Lower lobe of right lung (tissue), 2 donors: ENCODE measurements around the gene CALN1. TPM values are rescaled to one million over a fixed set of nuclear protein-coding genes. Genes with fewer than 3 reads are reported as not detected.
"Not testable (repeated sequence)": the region's sequence is repeated elsewhere in the genome, so short reads cannot be mapped to it uniquely, and the experiment has no call there.

Source experiments
- ATAC-seq, 2 donors: fragments of 200-7000 bp; cut with Tn5 transposase; one replicate each; pipeline ENCODE4 v1.9.1; 2020 to 2022; ENCODE audit warnings: mild to moderate bottlenecking in 2 of 2, moderate library complexity in 2 of 2
- DNase-seq: peaks from one replicate; pipeline ENCODE4 v3.0.0-alpha.2; 2020
- H3K27ac ChIP-seq: fragments of 200-600 bp; one replicate; pipeline ENCODE4 v1.8.0; 2022
- H3K27me3 ChIP-seq: fragments of 200-600 bp; one replicate; pipeline ENCODE4 v1.8.0; 2022; ENCODE audit warnings: low read depth
- H3K36me3 ChIP-seq: fragments of 200-600 bp; one replicate; pipeline ENCODE4 v1.8.0; 2022; ENCODE audit warnings: mild to moderate bottlenecking
- H3K4me1 ChIP-seq: fragments of 200-600 bp; one replicate; pipeline ENCODE4 v1.8.0; 2022
- H3K4me3 ChIP-seq: fragments of 200-600 bp; one replicate; pipeline ENCODE4 v1.8.0; 2022; ENCODE audit warnings: mild to moderate bottlenecking
- H3K9me3 ChIP-seq: fragments of 200-600 bp; one replicate; pipeline ENCODE4 v1.8.0; 2022
- intact Hi-C: fragments of 100-400 bp; cut with DNase I; formaldehyde crosslinking; loops from one replicate; pipeline ENCODE4 v1.11.0; 2022
- total RNA-seq: library from RNA; stranded (reverse); fragmentation: NEBNext Ultra II Directional; extraction: Animal tissue kit (Norgen Biotek cat#: 25700); gene quantifications from one replicate; pipeline ENCODE4 v1.2.1, GENCODE V29; 2021
- TF ChIP-seq, protein P1 (sequence below): fragments of 200-600 bp; IDR thresholded peaks from one replicate; pipeline ENCODE4 v1.8.0; 2022; ENCODE audit warnings: antibody characterized with exemption, mild to moderate bottlenecking
- donor health status: DM: no; HTN: yes; CAD: no; lungs with severe emphysema.

Gene CALN1
- total RNA-seq, 1 donor from 2014 or later, result not detected

DNA sequence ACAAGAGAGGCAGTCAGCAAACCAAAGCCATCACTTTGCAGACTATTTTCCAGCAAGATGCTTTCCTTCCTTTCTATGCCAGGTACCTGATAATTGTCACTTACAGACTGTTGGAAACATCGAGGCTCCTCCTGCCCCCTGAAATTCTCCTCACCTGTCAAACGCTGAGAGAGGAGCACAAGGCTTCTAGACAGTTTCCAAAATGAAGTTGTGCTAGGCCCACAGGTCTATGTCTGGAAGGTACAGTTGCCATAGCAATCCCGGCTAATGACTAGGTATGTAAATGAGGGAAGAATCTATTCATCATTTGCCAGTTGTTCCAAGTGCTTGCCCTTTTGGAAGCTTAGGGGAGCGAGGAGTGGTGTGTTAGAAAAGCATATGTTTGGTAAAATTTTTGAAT lies 334.4 kb downstream of the CALN1 start:
- Histone ChIP-seq H3K4me3 (no peak overlapping the region), H3K4me1 (no peaks in the 10 kb centered on the region), H3K9me3 (no peaks in the 10 kb centered on the region), H3K27ac (no peak overlapping the region), H3K36me3 (no peaks in the 10 kb centered on the region), H3K27me3 (no peaks in the 10 kb centered on the region)
- DNase-seq (no peak), ATAC-seq (no peak)
- TF ChIP-seq, protein P1, sequence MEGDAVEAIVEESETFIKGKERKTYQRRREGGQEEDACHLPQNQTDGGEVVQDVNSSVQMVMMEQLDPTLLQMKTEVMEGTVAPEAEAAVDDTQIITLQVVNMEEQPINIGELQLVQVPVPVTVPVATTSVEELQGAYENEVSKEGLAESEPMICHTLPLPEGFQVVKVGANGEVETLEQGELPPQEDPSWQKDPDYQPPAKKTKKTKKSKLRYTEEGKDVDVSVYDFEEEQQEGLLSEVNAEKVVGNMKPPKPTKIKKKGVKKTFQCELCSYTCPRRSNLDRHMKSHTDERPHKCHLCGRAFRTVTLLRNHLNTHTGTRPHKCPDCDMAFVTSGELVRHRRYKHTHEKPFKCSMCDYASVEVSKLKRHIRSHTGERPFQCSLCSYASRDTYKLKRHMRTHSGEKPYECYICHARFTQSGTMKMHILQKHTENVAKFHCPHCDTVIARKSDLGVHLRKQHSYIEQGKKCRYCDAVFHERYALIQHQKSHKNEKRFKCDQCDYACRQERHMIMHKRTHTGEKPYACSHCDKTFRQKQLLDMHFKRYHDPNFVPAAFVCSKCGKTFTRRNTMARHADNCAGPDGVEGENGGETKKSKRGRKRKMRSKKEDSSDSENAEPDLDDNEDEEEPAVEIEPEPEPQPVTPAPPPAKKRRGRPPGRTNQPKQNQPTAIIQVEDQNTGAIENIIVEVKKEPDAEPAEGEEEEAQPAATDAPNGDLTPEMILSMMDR, result no peak
- intact Hi-C loops, result no loop called here

DNA sequence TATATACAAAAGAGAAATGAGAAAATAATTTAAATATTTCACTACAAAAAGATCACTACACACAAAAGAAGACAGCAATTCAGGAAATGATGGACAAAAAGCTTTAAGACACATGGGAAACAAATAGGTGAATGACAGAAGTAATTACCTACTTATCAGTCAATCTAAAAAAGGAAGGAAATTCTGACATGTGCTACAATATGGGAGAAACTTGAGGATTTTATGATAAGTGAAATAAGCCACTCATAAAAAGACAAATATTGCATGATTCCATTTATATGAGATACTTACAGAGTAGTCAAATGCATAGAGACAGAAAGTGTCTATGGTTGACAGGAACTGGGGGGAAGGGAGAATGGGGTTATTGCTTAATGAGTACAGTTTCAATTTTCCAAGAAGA lies 339.2 kb downstream of the CALN1 start:
- Histone ChIP-seq H3K36me3 (no peaks in the 10 kb centered on the region), H3K27ac (no peak overlapping the region), H3K9me3 (peaks cover 10% of the 10 kb centered on the region), H3K4me3 (no peak overlapping the region), H3K27me3 (no peaks in the 10 kb centered on the region), H3K4me1 (no peaks in the 10 kb centered on the region)
- TF ChIP-seq, protein P1, result no peak
- no peak for DNase-seq
- ATAC-seq, result no peak
- intact Hi-C loops, result no loop called here

DNA sequence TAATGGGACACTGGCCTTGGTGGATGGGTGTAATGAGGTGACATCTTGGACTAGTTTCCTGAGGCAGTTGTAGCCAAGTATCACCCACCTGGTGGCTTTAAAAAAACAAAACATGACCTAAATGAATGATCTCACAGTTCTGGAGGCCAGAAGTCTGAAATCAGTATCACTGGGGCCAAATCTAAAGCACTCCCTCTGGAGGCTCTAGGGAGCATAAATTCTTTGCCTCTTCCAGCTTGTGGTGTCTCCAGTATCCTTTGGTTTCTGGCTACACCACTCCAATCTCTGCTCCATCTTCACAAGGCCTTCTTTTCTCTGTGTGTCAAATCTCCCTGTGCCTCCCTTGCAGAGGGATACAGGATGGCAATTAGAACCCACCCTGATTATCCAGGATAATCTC lies 342.9 kb downstream of the CALN1 start:
- Histone ChIP-seq H3K27ac (no peak overlapping the region), H3K27me3 (no peaks in the 10 kb centered on the region), H3K4me3 (no peak overlapping the region), H3K9me3 (peaks cover 10% of the 10 kb centered on the region), H3K4me1 (no peaks in the 10 kb centered on the region), H3K36me3 (no peaks in the 10 kb centered on the region)
- no peak for DNase-seq
- no peak for ATAC-seq
- intact Hi-C loops, result no loop called here
- TF ChIP-seq, protein P1, result no peak

DNA sequence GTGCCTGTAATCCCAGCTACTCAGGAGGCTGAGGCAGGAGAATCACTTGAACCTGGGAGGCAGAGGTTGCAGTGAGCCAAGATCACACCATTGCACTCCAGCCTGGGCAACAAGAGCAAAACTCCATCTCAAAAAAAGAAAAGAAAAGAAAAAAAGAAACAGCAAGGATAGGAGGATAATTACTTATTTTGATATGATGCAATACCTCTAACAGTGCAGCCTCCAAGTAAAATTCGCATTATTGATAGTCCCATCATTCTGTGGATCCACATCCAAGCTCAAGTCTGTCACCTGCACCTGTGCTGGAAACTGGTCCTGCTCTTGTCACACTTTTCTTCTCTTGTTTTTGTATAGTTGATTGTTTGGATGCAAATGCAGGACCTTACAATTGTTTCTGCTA lies 346.4 kb downstream of the CALN1 start:
- H3K9me3 ChIP-seq, H3K36me3 ChIP-seq, DNase-seq, H3K4me1 ChIP-seq, intact Hi-C loops, H3K4me3 ChIP-seq, H3K27ac ChIP-seq, H3K27me3 ChIP-seq, ATAC-seq: not testable (repeated sequence)

DNA sequence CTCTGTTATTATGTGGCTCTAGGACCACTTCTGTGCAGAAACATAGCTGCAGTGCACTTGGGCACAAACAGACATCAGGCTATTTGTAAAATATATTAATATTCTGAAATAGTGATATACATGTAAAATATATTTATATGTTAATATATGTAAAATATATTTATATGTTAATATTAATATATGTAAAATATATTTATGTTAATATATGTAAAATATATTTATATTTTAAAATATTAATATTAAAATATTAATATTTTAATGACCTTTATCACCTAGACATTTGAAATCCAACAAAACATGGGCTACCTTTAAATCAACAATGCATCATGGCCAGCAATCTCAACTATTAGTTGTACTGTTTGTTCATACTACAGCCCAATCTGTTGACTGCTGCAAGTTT lies 347.2 kb downstream of the CALN1 start:
- TF ChIP-seq, protein P1, result no peak

DNA sequence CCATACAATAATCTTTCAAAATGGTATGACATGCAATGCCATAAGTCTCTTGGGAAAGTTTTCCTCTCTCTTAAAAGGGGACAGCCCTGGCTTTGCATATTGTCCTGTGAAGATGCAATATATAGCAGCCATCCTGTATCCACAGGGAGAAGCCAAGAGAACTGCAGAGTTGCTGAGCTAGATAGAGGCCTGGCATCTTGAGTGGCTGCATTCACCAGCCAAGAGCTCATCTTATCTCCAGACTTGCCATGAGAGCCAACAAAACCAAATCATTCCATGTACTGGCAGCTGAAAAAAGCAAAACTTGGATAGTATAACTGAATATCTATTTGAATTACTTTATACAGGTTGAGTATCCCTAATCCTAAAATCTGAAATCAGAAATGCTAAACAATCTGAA lies 348.8 kb downstream of the CALN1 start:
- TF ChIP-seq, protein P1, result no peak
- Histone ChIP-seq H3K4me1 (no peaks in the 10 kb centered on the region), H3K9me3 (no peaks in the 10 kb centered on the region), H3K27me3 (no peaks in the 10 kb centered on the region), H3K27ac (no peak overlapping the region), H3K36me3 (no peaks in the 10 kb centered on the region), H3K4me3 (no peak overlapping the region)
- intact Hi-C loops, result no loop called here
- ATAC-seq (no peak), DNase-seq (no peak)

More for the DNA sequence above, 347.2 kb downstream of the CALN1 start:
- no peaks in the 10 kb centered on the region for H3K36me3 ChIP-seq
- H3K4me1 ChIP-seq, result no peaks in the 10 kb centered on the region
- no peak for ATAC-seq
- H3K4me3 ChIP-seq, result no peak overlapping the region
- H3K27ac ChIP-seq, result no peak overlapping the region
- no peaks in the 10 kb centered on the region for H3K27me3 ChIP-seq
- intact Hi-C loops, result no loop called here
- H3K9me3 ChIP-seq, result no peaks in the 10 kb centered on the region
- DNase-seq, result no peak
